Activated CD4-positive, alpha-beta T cell treated with anti-CD3 and anti-CD28 coated beads, Interleukin-2, amount 10 ng/mL, durations not matched to agents 24 days and 14 days (primary cell): ENCODE measurements around the gene ADAMTS2. TPM values are rescaled to one million over a fixed set of nuclear protein-coding genes. Genes with fewer than 3 reads are reported as not detected.
"Not testable (repeated sequence)": the region's sequence is repeated elsewhere in the genome, so short reads cannot be mapped to it uniquely, and the experiment has no call there.

Experiments used
- DNase-seq: peaks from one replicate; pipeline ENCODE4 v3.0.0; 2022
- H3K27ac Mint-ChIP-seq: one replicate; pipeline ENCODE4 v1.8.0; 2022; ENCODE audit warnings: mild to moderate bottlenecking, mixed read lengths
- H3K27me3 Mint-ChIP-seq: one replicate; pipeline ENCODE4 v1.8.0; 2022; ENCODE audit warnings: mixed read lengths
- H3K36me3 Mint-ChIP-seq: one replicate; pipeline ENCODE4 v1.8.0; 2022; ENCODE audit warnings: low read depth, mild to moderate bottlenecking, mixed read lengths
- H3K4me1 Mint-ChIP-seq: one replicate; pipeline ENCODE4 v1.8.0; 2021; ENCODE audit warnings: mixed read lengths
- H3K4me3 Mint-ChIP-seq: one replicate; pipeline ENCODE4 v1.8.0; 2022; ENCODE audit warnings: mild to moderate bottlenecking, moderate library complexity, mixed read lengths
- H3K9me3 Mint-ChIP-seq: one replicate; pipeline ENCODE4 v1.8.0; 2021; ENCODE audit warnings: mixed read lengths
- intact Hi-C: fragments of 100-400 bp; cut with micrococcal nuclease; formaldehyde crosslinking; loops from one replicate; pipeline ENCODE4 v1.15.1; 2023
- total RNA-seq: library from RNA; stranded (reverse); gene quantifications from 2 replicates; pipeline ENCODE4 v1.2.3, GENCODE V29; 2022

Gene ADAMTS2
- total RNA-seq, 1 donor from 2014 or later, result not detected

DNA sequence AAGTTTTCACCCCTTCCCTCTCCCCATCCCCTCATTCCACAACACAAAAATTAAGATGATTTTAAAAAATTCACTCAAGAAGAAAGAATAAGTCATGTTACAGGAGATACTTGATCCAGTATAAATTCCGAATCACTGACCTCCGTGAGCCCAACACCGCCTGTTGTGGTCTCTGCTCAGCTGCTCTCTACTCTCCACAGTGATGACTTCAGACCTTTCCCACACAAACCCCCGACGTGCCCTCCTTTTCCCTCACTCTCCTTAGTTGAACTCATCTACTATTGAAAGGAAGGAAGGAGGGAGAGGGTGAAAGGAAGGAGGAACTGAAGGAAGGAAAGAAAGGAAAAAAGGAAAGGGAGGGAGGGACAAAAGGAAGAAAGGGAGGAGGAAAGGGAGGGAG, 230.0 kb downstream of the ADAMTS2 start:
- H3K27ac Mint-ChIP-seq, result no peak overlapping the region

DNA sequence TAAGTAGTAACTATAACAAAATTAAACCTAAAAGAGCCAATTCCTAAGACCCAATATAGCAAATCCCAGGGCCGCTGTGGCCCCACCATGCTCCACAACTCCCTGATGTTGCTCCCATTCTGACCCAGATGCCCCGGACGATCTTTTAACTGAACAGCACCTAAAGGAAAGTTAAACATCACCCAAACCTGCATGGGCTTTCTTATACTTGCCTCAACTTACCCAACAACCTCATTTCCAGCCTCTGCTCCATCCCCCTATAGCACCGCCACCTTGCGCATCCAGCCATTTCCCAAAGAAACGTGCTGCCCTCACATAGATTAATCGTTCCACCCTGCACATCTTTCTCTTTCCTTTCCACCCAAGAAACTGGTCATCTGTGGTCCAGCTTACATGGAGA, 230.5 kb downstream of the ADAMTS2 start:
- DNase-seq, result no peak
- H3K4me3 Mint-ChIP-seq, result no peak overlapping the region
- H3K36me3 Mint-ChIP-seq, result no peaks in the 10 kb centered on the region
- H3K27ac Mint-ChIP-seq, result no peak overlapping the region
- intact Hi-C loops, result no loop called here
- no peaks in the 10 kb centered on the region for H3K27me3 Mint-ChIP-seq
- H3K4me1 Mint-ChIP-seq, result no peaks in the 10 kb centered on the region
- H3K9me3 Mint-ChIP-seq, result peaks cover 24% of the 10 kb centered on the region

More for the DNA sequence above, 230.0 kb downstream of the ADAMTS2 start:
- intact Hi-C loops, result no loop called here
- no peaks in the 10 kb centered on the region for H3K4me1 Mint-ChIP-seq
- H3K9me3 Mint-ChIP-seq, result peaks cover 28% of the 10 kb centered on the region
- H3K4me3 Mint-ChIP-seq, result no peak overlapping the region
- DNase-seq, result no peak
- peaks cover 1% of the 10 kb centered on the region for H3K36me3 Mint-ChIP-seq
- no peaks in the 10 kb centered on the region for H3K27me3 Mint-ChIP-seq

DNA sequence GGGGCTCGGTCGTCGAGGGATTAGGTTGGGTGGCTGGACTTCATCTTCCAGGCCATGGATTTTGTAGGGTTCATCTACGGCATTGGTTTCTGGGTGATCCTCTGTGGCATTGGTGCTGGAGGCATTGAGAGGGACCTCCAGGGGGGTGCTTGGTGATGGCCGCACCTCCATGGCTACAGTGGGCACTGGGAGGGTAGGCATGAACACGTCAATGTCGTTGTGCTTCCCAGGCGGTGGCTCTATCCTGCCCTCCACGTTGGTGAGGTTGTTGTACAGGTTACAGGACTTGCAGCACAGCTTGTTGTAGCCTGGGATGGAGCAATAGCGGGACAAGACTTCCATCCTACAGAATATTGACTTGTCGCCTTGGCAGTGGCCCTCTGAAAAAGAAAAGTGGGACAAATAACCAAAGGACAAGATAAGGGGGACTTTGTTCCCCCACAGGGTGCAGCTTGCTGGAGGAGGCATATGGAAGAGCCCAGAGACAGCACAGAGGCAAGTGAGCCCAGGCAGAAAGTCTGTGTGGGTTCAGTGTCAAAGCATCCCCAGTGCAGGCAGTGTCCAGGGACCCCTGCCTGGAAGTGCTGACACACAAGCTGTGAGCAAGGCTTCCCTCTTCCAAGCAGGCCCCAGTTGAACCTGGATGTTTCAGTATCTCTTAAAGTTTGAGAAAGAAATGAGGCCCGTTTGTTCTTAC, 231.2 kb downstream of the ADAMTS2 start:
- intact Hi-C loops, result no loop called here
- Mint-ChIP-seq H3K27me3 (no peaks in the 10 kb centered on the region), H3K27ac (no peak overlapping the region), H3K4me1 (no peaks in the 10 kb centered on the region), H3K36me3 (no peaks in the 10 kb centered on the region), H3K4me3 (no peak overlapping the region), H3K9me3 (peaks cover 24% of the 10 kb centered on the region)
- no peak for DNase-seq

DNA sequence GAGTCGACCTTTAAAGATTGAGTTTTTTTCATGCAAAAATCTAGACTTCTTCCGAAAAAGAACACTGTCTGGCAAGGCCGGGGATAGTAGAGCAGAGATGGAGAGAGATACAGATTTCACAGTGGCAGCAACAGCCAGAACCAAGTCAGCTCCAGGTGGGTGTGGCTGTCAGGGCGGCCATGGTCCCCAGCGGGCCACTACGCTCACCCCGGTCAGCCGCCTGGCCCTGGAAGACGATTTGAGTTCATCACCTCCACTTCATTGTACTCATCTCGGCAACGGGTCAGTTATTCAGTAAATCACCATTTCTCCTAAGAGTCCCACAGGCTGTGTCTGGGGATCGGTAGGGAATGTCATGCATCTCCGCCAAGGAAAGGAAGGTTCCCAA, 232.1 kb downstream of the ADAMTS2 start:
- H3K27ac Mint-ChIP-seq, result no peak overlapping the region

DNA sequence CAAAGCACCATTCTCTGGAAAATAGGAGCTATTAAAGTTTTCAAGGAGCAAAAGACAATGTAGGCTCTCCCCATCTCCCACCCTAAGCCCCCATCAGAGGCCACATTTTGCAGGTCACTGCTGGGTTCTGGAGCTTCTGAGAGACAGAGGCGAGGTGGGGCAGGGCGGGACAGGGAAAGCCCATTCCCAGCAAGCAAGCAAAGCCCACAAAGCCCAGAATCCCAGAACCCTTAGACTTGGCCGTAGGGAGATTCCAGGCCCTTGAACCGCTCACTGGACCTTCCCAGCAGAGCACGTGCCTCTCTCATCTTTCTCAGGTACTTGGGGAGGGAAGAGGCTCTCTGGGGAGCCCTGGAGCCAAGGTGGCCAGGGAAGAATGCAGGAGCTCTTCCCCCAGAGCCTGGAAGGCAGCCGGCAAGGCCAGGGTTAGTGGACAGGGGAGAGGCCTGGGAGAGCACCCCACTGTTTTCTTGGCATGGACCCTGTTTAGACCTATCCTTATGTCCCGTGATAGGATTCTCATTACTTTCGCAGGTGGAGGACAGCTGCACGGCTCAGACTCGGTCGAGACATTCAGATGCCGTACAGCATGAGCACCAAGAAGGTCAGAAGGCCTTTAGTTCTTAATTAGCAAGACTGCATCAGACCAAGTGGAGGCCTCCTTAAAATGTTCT, 232.7 kb downstream of the ADAMTS2 start:
- H3K27ac Mint-ChIP-seq, result no peak overlapping the region
- intact Hi-C loops, result no loop called here
- DNase-seq, result no peak
- H3K4me1 Mint-ChIP-seq, result no peaks in the 10 kb centered on the region
- peaks cover 26% of the 10 kb centered on the region for H3K9me3 Mint-ChIP-seq
- no peaks in the 10 kb centered on the region for H3K36me3 Mint-ChIP-seq
- no peaks in the 10 kb centered on the region for H3K27me3 Mint-ChIP-seq
- H3K4me3 Mint-ChIP-seq, result no peak overlapping the region

More for the DNA sequence above, 232.1 kb downstream of the ADAMTS2 start:
- peak; percentile 21 for DNase-seq
- H3K36me3 Mint-ChIP-seq, result no peaks in the 10 kb centered on the region
- no peaks in the 10 kb centered on the region for H3K4me1 Mint-ChIP-seq
- intact Hi-C loops, result no loop called here
- H3K27me3 Mint-ChIP-seq, result no peaks in the 10 kb centered on the region
- H3K9me3 Mint-ChIP-seq, result peaks cover 24% of the 10 kb centered on the region
- no peak overlapping the region for H3K4me3 Mint-ChIP-seq

DNA sequence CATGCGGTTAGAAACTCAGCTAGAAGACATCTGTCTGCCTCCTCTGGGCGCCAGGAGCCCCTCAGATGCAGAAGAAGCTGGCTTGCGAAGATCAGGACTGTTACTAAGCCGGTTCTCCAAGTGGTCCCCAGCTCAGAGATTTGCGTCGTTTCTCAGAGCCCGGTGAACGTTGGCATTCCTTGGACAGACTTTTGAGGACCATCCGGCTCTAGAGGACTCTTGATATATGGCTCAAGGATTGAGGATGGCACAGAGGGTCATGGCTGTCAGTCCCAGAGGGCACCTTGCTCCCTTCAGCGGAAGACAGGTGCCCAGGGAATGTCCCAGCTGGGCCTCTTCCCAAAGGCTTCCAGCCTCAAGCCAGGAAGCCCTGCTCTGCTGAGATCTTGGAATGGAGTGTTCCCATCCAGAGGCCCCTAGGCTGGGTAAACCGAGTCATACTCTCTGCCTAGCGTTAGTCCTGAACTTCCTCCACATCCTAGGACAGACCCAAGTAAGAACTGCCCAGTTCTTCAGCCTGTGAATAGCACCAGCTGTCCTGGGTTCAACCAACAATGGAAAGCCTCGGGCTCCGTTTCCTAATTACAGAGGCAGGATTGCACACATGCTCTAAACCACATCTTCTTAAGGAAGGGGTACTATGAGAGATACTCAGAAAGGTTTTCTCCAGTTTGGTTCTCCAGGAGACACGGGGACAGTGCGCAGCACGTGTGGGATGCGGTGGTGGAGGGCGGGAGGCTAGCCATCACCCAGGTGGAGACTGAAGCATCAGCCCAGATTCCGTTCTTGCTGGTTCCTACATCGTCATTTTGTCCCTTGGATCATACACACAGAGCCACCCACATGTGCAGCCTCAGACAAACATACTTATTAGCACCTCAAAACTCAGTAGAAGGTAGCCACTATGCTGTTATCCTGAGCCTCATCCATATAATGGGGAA, 233.7 kb downstream of the ADAMTS2 start:
- Mint-ChIP-seq H3K27me3 (no peaks in the 10 kb centered on the region), H3K4me1 (no peaks in the 10 kb centered on the region), H3K9me3 (peaks cover 29% of the 10 kb centered on the region), H3K36me3 (no peaks in the 10 kb centered on the region), H3K27ac (no peak overlapping the region), H3K4me3 (no peak overlapping the region)
- intact Hi-C loops, result no loop called here
- no peak for DNase-seq

DNA sequence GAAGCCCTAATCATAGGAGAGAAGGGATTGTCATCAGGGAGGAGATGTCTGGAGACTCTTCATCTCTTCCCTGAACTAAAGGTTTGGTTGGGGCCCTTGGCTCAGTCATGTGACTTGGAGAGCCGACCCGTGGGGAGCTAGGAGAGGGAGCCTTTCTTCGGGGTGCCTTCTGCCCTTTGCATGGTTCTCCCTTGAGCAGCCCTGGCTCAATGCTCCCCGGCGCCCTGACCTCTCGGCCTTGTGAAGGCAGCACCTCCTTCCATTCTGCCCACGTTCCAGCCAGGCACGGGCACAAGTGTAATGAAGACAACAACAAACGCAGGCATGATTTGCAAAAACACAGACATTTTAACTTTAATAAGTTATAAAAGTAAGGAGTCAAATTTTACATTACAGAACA, 234.7 kb downstream of the ADAMTS2 start:
- H3K4me1 Mint-ChIP-seq, result no peaks in the 10 kb centered on the region
- no peak overlapping the region for H3K27ac Mint-ChIP-seq
- H3K36me3 Mint-ChIP-seq, result no peaks in the 10 kb centered on the region
- H3K4me3 Mint-ChIP-seq, result no peak overlapping the region
- no peak for DNase-seq
- peaks cover 24% of the 10 kb centered on the region for H3K9me3 Mint-ChIP-seq
- intact Hi-C loops, result no loop called here
- H3K27me3 Mint-ChIP-seq, result no peaks in the 10 kb centered on the region

DNA sequence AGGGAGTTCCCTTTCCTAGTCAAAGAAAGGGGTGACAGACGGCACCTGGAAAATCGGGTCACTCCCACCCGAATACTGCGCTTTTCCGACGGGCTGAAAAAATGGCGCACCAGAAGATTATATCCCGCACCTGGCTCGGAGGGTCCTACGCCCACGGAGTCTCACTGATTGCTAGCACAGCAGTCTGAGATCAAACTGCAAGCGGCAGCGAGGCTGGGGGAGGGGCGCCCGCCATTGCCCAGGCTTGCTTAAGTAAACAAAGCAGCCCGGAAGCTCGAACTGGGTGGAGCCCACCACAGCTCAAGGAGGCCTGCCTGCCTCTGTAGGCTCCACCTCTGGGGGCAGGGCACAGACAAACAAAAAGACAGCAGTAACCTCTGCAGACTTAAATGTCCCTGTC, 244.0 kb downstream of the ADAMTS2 start:
- H3K4me1 Mint-ChIP-seq, intact Hi-C loops, H3K27ac Mint-ChIP-seq, H3K27me3 Mint-ChIP-seq, DNase-seq, H3K4me3 Mint-ChIP-seq, H3K36me3 Mint-ChIP-seq: not testable (repeated sequence)
- H3K9me3 Mint-ChIP-seq, result peaks cover 12% of the 10 kb centered on the region

DNA sequence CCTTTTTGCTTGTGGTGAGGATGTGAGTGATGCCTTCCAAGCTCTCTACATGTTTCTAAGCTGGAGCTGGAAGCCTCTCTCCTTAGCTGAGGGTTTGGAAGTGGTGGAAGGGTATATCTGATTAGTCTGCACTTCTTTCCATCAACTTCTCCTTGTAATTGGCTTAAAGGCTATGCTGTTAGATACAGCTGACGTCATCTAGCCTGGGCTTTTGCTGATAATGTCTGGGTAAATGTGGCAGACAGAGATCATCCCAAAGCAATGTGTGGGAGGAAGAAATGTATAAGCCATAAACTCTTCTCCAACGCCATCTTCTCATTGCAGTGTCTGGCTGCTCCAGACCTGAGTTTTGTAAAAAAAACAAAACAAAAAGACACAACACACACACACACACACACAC, 255.8 kb downstream of the ADAMTS2 start:
- no peaks in the 10 kb centered on the region for H3K27me3 Mint-ChIP-seq
- H3K9me3 Mint-ChIP-seq, result peaks cover 32% of the 10 kb centered on the region
- H3K27ac Mint-ChIP-seq, result no peak overlapping the region
- DNase-seq, result no peak
- peaks cover 4% of the 10 kb centered on the region for H3K36me3 Mint-ChIP-seq
- intact Hi-C loops, result no loop called here
- H3K4me1 Mint-ChIP-seq, result no peaks in the 10 kb centered on the region
- H3K4me3 Mint-ChIP-seq, result no peak overlapping the region

DNA sequence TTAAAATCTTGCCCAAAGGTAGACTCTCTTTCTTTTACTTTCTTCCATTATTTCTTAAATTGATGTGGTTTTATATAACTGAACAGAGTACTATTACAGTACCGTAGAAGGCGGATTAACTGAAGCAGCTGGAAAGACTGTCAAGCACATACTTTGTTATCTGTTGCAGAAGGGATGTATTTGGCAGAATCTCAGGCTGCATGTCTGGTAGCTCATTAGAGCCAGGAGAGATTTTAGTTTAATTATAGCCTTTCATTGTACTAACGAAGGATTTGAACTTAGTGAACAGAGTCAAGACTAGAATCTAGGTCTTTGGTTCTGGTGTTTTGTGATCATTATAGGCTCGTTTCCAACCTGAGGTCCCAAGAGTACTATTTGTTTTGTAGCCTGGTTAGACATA, 264.5 kb downstream of the ADAMTS2 start:
- intact Hi-C loops, result no loop called here
- Mint-ChIP-seq H3K27ac (no peak overlapping the region), H3K27me3 (no peaks in the 10 kb centered on the region), H3K36me3 (peaks cover 59% of the 10 kb centered on the region), H3K4me3 (no peak overlapping the region), H3K4me1 (no peaks in the 10 kb centered on the region), H3K9me3 (peaks cover 45% of the 10 kb centered on the region)
- DNase-seq, result no peak

DNA sequence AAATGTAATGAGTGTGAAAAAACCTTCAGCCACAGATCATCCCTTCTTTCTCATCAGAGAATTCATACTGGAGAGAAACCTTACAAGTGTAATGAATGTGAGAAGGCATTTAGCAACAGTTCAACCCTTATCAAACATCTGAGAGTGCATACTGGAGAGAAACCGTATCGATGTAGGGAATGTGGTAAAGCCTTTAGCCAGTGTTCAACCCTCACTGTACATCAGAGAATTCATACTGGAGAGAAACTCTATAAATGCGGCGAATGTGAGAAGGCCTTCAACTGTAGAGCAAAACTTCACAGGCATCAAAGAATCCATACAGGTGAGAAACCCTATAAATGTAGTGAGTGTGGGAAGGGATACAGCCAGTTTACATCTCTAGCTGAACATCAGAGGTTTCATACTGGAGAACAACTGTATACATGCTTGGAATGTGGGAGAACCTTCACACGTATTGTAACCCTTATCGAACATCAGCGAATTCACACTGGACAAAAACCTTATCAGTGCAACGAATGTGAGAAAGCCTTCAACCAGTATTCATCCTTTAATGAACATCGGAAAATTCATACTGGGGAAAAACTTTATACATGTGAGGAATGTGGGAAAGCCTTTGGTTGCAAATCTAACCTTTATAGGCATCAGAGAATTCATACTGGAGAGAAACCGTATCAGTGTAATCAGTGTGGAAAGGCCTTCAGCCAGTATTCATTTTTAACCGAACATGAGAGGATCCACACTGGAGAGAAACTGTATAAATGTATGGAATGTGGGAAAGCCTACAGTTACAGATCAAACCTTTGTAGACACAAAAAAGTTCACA, 265.9 kb downstream of the ADAMTS2 start:
- DNase-seq, result no peak
- Mint-ChIP-seq H3K36me3 (peaks cover 60% of the 10 kb centered on the region), H3K4me1 (no peaks in the 10 kb centered on the region), H3K27ac (no peak overlapping the region), H3K4me3 (no peak overlapping the region), H3K9me3 (peaks cover 44% of the 10 kb centered on the region), H3K27me3 (no peaks in the 10 kb centered on the region)
- intact Hi-C loops, result no loop called here

DNA sequence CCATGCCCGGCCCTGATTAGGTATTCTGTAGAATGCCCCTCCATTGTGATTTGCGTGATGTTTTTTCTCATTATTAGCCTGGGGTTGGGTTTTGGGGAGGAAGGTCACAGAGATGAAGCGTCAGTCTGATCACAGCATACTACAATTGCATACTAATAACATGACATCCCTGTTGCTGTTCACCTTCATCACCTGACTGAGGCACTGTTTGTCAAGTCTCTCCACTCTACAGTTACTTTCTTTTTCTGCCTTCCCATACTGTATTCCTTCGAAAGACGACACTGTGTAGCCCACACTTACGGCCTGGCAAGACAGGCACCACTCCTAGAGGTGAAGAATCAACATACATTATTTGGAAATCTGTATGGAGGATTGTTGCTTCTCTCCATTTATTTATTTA, 279.6 kb downstream of the ADAMTS2 start:
- DNase-seq, result no peak
- no peak overlapping the region for H3K27ac Mint-ChIP-seq
- H3K4me1 Mint-ChIP-seq, result peaks cover 6% of the 10 kb centered on the region
- H3K4me3 Mint-ChIP-seq, result no peak overlapping the region
- no peaks in the 10 kb centered on the region for H3K27me3 Mint-ChIP-seq
- H3K36me3 Mint-ChIP-seq, result peaks cover 74% of the 10 kb centered on the region
- intact Hi-C loops, result no loop called here
- H3K9me3 Mint-ChIP-seq, result peaks cover 33% of the 10 kb centered on the region

DNA sequence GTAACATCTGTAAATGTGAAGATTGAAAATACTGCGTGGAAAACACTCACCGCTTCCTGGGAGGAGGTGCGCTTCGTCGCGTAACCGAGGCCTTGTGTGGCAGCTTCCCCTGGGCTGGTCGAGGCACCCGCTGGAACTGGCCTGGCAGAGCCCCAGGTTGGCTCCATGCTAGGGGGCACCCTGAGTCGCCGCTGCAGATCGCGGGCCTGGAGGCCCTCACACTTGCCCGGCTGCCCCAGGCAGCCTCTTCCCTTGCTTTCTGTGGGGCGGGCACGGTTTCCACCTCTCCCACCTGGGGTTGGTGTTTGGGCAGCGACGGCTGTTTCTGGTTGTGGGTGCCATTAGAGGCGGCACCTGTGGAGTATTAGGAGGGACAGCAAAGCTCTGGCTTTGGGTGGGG, 284.2 kb downstream of the ADAMTS2 start:
- peaks cover 29% of the 10 kb centered on the region for H3K9me3 Mint-ChIP-seq
- peaks cover 12% of the 10 kb centered on the region for H3K4me1 Mint-ChIP-seq
- DNase-seq, result no peak
- intact Hi-C loops, result no loop called here
- peaks cover 46% of the 10 kb centered on the region for H3K36me3 Mint-ChIP-seq
- no peaks in the 10 kb centered on the region for H3K27me3 Mint-ChIP-seq
- H3K27ac Mint-ChIP-seq, result peak overlapping the region; percentile 34
- peak overlapping the region; percentile 91 for H3K4me3 Mint-ChIP-seq
